ENCODE measurements around the gene RHOXF2.
A peak's percentile ranks its signal among the peaks of the same experiment; 100 is the strongest.
"Not testable (repeated sequence)": the region's sequence is repeated elsewhere in the genome, so short reads cannot be mapped to it uniquely, and the experiment has no call there.

RHOXF2 gene

DNA sequence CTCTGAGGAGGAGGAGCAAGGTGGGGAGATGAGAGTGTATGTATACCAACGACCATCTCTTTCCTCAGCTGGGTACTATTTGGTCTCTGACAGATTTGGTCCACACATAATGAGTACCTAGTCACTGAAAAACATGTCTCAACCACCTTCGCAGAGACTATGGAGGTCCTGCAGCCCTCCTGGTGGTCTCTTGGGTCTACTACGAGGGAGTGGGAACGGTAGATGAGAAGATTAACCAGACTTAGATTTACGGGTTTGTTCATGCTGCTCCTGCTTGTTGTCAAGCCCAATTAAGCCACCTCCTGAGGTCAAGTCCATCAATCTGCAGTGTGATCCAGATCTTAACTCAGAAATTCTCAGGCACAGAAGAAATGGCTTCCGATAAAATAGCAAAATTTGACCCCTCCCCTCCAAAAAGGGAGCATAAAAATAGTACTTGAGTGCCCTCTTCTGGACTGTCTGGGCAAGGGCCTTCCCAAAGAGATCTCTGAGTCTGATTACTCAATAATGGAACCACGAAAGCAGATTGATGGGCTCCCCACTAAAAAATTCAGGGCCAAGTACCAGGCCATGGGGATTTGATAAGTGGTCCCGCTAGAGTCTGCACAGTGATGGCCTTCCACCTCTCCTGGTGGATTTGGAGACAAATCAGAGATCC is 38.3 kb downstream of the RHOXF2 start:
- not testable (repeated sequence) for DNase-seq (ENCODE audit: low spot score)

DNA sequence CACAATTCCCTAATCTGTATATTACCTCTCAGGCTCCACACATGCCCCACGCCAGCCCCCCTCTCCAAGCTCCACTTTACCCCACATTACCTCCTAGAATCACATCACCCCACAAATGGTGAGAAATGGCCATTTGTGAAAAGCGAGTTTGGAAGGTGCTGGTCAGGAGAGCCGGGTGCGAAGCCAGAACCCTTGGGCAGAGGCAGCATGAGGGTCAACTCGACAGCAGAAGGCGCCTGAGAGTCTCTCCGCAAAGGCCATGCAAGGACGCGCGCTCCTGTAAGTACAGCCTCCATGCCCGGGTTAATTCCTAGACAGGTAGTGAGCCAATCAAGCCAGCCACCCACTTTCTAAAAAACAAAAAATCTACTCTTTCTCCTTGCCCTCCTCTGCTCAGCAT is 42.4 kb downstream of the RHOXF2 start:
- no peak for DNase-seq (ENCODE audit: low spot score)
- TF ChIP-seq, protein P1, sequence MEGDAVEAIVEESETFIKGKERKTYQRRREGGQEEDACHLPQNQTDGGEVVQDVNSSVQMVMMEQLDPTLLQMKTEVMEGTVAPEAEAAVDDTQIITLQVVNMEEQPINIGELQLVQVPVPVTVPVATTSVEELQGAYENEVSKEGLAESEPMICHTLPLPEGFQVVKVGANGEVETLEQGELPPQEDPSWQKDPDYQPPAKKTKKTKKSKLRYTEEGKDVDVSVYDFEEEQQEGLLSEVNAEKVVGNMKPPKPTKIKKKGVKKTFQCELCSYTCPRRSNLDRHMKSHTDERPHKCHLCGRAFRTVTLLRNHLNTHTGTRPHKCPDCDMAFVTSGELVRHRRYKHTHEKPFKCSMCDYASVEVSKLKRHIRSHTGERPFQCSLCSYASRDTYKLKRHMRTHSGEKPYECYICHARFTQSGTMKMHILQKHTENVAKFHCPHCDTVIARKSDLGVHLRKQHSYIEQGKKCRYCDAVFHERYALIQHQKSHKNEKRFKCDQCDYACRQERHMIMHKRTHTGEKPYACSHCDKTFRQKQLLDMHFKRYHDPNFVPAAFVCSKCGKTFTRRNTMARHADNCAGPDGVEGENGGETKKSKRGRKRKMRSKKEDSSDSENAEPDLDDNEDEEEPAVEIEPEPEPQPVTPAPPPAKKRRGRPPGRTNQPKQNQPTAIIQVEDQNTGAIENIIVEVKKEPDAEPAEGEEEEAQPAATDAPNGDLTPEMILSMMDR (IDR thresholded peaks at IDR 0.05; ENCODE audit: extremely low read depth, missing control alignments), result no peak

DNA sequence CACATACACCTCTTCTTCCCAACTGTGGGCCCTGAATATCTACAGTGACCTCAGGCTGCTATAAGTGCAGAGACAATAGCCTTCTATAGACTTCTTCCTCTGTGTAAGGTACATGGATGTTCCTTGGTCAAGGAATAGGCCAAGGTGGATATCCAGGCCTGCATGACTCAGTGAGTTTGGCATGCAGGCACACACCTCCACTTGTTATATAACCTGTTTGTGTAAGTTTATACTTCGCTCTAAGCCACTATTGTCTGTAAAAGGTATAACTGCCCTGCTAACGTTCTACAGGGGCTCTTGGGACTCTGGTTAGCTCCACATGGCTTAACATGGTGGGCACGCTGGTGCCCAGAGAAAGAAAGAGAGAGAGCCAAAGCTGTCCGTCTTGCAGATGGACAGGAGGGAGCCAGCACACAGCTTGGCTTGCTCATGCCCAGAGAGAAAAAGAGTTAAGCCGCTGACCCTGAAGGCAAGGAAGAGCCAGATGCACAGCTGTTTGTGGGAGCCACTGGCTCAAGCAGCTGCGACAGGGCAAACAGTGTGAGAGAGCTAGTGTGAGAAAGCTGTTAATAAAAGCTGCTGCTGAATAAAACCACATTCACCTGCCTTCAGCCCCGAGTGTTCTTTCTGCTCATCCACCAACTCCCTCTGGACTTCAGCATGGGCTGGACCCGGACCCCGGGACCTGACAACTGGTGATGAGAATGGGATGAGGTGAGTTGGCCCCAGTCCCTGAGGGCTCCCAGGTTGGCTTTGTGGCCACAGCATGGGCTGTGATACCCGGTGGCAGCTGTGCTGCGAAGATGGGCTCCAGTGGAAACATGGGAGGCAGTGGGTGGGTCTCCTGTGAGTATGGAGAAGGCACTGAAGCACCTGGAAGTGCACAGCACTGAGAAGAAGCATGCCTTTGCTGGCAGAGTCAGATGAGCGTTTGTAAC is 47.7 kb downstream of the RHOXF2 start:
- DNase-seq (ENCODE audit: low spot score), result no peak
- TF ChIP-seq, protein P1 (IDR thresholded peaks at IDR 0.05; ENCODE audit: extremely low read depth, missing control alignments), result no peak

DNA sequence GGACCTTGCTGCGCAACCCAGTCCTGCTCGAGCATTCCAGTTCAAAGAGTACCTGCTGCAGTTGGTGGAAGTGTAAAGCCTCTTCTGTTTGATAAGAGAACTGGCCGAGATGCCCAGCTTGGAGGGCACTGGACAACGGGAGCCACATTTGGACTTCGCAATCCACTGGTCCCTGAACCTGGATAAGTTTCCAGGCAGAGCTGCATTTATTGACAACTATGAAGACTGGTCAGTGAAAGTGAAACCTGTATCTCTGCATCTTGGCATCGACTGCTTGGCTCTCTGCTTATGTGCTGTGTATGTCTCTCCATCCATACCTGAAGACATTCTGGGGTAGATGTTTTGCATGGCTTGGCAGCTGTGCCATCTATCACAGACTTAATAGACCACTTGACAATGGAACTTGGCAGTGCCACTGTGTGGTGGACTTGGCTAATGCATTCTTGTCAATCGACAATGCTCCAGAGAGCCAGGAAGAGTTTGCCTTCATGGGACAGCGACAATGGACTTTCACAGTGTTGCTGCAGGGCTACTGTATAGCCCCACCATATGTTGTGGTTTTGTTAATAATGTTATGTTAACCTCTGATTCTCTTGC is 48.7 kb downstream of the RHOXF2 start:
- TF ChIP-seq, protein P1 (IDR thresholded peaks at IDR 0.05; ENCODE audit: extremely low read depth, missing control alignments), result no peak
- no peak for DNase-seq (ENCODE audit: low spot score)

DNA sequence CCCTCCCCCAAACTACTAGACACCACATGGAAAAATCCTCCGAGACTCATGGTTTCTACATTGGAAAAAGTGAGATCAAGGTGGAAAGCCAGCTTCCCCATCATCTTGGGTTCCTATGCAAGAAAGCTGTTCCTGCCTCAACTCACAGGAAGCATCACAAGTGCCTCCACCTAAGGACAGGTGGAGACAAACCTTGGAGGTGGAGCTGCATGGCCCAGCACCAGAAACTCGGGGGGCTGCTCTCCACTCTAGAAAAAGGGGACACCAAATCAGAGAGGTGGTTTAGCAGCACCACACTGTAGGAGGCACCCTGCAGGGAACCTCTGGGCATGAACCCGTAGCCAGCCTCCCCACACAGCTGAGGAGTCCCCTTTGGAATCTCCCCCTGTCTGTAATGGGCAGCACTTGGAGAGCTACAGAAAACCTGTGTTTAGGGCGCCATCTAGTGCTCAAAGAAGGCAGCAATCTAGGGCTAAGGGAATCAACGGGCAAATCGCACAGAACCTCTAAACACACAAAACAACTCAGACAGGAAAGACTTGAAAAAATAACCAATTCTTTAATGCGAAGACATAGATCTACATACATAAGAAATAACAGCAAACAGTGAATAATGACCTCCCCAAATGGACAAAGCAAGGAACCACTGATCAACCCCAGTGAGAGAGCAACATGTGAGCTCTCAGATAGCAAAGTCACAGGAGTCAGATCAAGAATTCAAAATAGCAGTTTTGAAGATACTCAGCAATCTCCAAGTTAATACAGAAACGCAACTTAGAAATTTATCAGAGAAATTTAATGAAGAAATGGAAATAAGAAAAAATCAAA is 55.2 kb downstream of the RHOXF2 start:
- DNase-seq (ENCODE audit: low spot score), result peak; percentile 51
- TF ChIP-seq, protein P1 (IDR thresholded peaks at IDR 0.05; ENCODE audit: extremely low read depth, missing control alignments), result peak; percentile 63
